Body of pancreas (tissue), 4 donors: ENCODE results near the gene S100A12.

ENCODE experiments used
- POLR2A ChIP-seq, 3 donors: fragments of 450-650 bp; IDR thresholded peaks; one replicate each; pipeline ENCODE4 v1.6.1; 2016; ENCODE audit warnings: antibody characterized with exemption in 3 of 3, mild to moderate bottlenecking in 2 of 3
- TF ChIP-seq, protein P1 (sequence below), 7 experiments: fragments of 450-650 bp in 4 of 7; fragments of 200-600 bp in 3 of 7; sonication (generic) in 3 of 7; IDR thresholded peaks; one replicate each; pipeline ENCODE4 v1.5.1; 2016 to 2019; ENCODE audit warnings: antibody characterized with exemption in 7 of 7

DNA sequence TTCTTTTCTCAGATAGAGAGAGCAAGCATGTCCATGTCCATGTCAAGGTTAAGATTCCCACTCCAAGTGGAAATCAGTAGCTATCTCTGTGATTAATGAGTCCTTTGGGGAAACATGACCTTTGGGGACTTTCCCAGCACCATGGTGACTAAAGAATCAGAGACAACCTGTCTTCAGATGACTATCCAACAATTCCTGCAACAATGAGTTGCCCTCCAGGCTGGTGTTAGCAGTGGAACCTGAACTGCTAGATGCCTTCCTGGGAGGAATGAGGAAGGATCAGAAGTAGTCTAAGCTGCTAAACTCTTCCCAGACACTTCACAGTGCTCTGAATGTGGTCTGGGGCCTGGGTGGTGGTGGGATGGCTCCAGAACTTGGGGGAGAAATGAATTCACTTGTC is 11.3 kb downstream of the S100A12 start:
- no peak for TF ChIP-seq POLR2A (IDR thresholded peaks at IDR 0.05)
- TF ChIP-seq, protein P1, sequence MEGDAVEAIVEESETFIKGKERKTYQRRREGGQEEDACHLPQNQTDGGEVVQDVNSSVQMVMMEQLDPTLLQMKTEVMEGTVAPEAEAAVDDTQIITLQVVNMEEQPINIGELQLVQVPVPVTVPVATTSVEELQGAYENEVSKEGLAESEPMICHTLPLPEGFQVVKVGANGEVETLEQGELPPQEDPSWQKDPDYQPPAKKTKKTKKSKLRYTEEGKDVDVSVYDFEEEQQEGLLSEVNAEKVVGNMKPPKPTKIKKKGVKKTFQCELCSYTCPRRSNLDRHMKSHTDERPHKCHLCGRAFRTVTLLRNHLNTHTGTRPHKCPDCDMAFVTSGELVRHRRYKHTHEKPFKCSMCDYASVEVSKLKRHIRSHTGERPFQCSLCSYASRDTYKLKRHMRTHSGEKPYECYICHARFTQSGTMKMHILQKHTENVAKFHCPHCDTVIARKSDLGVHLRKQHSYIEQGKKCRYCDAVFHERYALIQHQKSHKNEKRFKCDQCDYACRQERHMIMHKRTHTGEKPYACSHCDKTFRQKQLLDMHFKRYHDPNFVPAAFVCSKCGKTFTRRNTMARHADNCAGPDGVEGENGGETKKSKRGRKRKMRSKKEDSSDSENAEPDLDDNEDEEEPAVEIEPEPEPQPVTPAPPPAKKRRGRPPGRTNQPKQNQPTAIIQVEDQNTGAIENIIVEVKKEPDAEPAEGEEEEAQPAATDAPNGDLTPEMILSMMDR (IDR thresholded peaks at IDR 0.05) = no peak
